NCI-H2171 treated with DMSO at 0.1 percent for 48 hours (cell line): ENCODE data around the gene LAMB4.
"Not testable (repeated sequence)": the region's sequence is repeated elsewhere in the genome, so short reads cannot be mapped to it uniquely, and the experiment has no call there.

Source experiments
- DNase-seq: peaks from one replicate; lab custom pipeline; 2025; lab: John Stamatoyannopoulos, UW

The LAMB4 gene

DNA sequence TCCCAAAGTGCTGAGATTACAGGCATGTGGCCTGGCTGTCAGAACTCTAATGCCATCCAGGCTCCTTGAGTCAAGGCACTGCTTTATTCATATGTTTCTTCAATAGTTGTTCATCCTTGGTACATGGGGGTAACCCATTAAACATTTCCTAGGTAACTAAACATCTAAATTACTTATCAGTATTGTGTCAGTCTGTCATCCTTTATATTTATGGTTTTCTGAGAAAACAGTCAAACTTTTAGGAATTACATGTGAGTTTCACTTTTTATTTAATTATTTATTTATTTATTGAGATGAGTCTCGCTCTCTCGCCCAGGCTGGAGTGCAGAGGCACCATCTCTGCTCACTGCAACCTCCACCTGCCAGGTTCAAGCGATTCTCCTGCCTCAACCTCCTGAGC is 81.7 kb downstream of the LAMB4 start:
- no peak for DNase-seq

- peak; percentile 19 for DNase-seq
These were observed 83.1 kb downstream of the LAMB4 start for GRCh38 chr7:108046952-108047506.

DNA sequence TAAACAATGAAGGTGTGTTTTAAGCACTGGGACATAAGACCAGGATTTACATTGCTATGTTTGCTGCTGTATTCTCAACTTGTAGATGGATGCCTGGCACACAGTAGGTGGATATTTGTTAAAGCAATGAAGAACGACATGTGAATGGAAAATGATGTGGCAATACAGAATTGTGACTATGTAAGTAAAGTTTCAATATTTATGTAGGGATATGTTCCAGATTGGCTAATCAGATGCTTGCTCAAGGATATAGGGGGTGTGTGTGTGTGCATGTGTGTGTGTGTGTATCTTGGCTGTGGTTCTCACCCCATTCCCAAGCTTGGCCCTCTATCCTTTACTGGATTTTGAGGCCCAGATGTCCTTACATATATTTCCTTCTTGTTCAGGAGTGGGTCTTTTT is 84.5 kb downstream of the LAMB4 start:
- DNase-seq = no peak

DNA sequence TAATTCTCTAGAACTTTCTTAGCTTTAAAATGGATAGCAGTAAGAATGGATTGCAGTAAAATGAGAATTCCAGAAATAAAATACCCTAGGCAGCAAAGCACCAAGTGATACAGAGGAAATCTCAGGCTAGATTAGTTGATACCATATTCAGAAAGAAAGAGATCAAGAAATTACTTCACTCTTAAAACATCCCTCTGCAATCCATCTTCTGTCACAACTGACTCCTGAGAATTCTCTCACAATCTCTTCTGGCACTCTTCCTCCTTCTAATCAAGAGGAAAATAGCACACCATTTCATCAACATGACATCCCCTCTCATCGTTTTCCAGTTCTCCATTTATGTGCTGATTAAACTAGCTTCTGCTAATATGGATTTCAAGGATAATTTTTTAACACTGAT is 85.0 kb downstream of the LAMB4 start:
- no peak for DNase-seq

GRCh38 chr7:108044345-108044744 is 85.8 kb downstream of the LAMB4 start:
- no peak for DNase-seq

- DNase-seq = peak; percentile 63
These were observed 91.2 kb downstream of the LAMB4 start for GRCh38 chr7:108038986-108039385.

DNA sequence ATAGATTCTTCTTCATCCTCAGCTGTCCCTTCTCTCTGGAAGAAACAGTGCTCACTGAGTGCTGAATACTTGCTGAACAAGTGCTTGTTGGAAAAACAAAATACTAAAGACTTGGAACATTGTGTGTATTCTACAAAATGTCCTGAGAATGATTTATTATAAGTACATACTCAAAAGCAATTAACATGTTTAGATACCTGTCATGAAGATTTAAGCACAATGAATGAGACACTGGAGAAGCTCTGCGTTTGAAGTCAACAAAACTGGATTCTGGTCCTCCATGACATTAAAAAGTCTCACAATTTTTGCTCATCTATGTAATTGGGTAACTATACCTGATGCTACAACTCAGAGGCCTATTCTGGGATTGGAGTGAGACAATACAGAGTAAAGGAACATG is 92.4 kb downstream of the LAMB4 start:
- DNase-seq = no peak

DNA sequence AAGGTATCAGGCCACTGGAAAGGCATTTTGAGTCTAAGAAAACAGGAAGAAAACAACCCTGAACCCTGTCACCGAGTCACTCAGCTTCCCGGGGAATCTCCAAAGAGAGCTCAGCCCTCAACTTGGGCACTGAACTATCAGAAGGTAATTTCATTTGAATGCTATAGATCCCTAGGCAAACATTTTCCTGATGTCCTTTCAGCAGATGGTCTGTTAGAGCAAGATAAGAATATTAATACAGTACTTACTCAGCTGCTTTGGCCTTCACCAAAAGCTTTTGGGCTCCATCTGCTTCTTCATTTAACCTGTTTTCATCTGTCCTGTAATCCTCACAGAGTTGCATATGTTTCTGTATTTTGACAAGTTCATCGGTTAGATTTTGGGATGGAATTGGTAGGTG is 93.0 kb downstream of the LAMB4 start:
- no peak for DNase-seq

DNA sequence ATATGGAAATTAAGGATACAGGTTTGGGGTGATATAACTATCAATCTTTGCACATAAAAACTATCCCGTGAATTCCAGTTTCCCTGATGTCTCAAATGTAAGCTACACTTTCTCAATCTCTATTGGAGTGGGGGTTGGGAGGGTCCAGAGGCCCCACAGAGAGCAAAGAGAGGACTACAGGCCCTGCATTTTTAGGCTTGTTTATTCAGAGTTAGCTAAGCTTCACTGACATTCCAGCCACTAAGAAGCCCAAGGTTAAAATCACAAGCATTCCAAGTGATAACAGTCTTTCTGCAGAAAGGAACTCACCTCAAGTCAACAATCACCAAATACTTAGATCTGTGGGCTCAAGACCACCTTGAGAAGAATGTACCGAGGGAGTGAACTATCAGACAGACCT is 95.6 kb downstream of the LAMB4 start:
- no peak for DNase-seq

DNA sequence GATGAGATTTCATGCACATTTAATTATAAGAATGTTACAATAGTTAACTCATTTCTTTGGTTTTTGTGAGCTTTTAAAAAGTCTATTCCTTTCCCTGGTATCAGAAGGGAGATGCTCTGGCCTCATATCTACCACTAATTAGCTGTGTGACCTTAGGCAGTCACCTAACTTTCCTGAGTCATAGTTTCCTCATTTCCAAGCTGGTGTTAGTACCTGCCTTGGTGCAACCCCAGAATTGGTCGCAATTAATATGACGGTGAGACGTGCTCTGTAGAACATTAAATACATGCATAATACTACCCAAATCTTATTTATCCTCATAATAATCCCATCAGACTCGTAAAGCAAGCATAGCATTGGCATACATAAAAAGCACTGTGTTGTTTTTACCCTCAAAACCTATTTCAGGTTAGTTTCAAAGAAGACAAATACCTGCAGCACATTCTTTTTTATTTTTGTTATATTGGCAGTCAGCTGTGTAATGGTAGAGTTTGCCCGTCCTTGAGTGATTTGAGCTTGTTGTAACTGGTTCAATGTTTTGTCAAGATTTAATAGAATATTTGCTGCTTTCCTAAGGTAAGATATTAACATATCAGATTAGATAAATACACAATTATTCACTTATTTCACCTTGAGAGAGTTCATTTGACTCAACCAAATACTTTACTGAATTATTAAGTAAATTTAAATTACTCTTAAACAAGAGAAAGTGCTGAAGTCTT is 96.2 kb downstream of the LAMB4 start:
- DNase-seq = no peak

DNA sequence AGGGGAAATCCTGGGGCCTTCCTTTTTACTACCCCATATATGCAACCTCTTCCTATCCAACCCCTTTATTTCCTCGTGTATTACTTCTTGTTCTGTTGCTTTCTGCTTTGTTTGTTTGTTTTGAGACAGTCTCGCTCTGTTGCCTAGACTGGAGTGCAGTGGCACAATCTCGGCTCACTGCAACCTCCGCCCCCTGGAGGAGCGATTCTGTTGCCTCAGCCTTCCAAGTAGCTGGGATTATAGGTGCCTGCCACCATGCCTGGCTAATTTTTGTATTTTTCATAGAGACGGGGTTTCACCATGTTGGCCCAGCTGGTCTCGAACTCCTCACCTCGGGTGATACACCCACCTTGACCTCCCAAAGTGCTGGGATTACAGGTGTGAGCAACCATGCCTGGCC is 96.9 kb downstream of the LAMB4 start:
- DNase-seq = not testable (repeated sequence)

DNA sequence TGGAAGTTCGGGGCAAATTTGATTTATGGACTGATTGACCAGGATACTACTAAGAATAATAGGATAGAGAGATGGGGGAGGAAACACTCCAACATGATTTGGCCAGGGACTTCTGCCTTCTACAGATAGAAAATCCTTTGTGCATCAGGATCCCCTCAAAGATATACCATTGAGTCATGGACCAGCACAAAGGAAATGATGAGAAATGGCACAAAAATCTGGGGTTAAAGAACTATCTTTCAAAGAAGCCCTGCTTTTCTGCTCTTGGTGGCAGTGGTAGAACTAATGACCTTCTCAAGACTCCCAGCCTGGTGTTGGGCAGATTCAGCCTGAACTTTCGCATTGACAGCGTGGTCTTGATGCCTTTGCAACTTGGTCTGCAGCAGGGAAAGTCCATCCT is 99.6 kb downstream of the LAMB4 start:
- no peak for DNase-seq

DNA sequence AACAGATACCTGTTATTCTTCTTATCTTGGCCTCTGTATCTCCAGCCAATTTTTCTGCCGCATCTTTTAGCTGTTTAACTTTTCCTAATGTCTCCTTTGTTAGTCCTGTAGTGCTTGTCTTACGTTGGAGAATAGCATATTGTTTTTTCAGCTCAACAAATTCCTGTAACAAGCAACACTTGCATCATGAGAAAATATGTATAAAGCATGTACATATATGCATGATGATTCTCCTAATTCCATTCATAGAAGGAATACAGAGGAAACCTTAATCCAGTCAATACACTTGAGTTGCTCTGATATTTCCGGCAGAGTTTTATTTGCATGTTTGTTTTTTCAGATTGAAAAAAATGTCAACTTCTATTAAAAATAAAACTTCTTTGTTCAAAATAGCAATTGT is 101.1 kb downstream of the LAMB4 start:
- no peak for DNase-seq

- no peak for DNase-seq
These were observed 102.0 kb downstream of the LAMB4 start for GRCh38 chr7:108028111-108028510.

DNA sequence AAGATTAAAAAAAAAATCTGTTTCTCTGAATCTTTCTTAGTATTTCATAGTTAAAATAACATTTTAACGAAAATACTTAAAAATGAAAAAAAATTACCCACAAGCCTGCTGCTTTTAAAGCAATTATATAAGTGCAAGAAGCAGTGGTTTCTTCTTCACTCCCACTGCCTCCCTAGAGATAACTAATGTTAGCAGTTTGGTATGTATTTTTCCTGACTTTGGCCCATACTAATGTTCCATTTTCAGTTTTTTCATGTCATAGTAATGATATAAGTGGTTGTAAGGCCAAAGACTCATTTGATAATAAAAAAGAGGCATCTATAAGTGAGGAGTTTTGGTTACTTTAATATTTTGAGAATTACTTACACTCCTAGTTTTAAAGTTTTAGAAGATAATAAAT is 102.9 kb downstream of the LAMB4 start:
- no peak for DNase-seq

DNA sequence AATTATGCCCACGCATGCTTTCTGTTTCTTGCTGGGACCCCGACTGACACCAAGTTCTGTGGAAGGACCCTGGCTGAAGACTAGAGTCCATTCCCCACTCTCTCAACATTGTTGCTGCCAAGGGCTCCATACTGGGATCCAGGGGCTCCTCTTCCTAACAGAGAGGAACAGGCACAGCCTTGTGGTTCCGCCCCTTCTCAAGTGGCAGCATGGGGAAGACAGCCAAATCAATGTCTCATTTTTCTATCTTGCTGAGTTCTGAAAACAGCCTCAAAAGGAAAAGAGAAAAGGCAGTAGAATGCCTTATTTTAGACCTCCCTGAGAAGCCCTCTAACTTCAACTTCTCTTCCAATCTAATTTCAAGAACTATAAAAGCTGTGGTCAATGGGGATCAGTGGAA is 103.5 kb downstream of the LAMB4 start:
- peak; percentile 21 for DNase-seq

DNA sequence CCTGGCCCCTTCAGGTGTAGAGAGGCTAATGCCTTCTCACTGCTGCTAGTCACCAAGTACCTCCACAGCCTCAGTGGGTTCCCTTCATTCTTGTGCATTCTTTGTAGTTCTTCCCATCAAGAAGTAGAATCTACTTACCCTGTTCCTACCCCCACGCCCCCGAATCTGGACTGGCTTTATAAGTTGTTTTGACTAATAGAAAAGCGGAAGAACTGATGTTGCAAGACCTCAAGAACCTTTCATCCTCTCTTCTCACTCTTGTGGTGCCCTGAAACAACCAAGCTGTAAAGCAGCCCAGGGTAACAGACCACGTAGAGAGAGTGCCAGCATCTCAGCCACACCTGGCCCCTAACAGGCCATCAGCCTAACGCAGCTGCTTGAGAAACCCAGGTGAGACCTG is 104.0 kb downstream of the LAMB4 start:
- DNase-seq = no peak

GRCh38 chr7:108024538-108024937 is 105.6 kb downstream of the LAMB4 start:
- no peak for DNase-seq

DNA sequence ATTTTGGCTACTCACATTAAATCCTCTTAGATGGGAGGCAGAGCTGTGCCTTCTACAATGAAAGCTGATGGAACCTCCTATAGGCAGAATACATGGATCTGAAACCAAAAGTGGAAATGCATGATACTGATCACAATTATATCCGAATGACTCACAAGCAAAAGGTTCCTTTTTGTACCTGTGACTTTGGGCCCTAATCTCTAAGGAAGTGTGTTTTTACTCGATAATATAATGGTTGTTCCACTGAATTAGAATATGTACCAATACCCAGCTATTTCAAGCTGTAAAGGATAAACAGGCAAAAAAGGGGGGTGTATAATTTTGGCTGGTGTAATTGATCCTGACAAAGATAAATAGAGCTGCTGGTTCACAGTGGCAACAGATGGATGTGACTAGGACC is 109.6 kb downstream of the LAMB4 start:
- DNase-seq = peak; percentile 72

DNA sequence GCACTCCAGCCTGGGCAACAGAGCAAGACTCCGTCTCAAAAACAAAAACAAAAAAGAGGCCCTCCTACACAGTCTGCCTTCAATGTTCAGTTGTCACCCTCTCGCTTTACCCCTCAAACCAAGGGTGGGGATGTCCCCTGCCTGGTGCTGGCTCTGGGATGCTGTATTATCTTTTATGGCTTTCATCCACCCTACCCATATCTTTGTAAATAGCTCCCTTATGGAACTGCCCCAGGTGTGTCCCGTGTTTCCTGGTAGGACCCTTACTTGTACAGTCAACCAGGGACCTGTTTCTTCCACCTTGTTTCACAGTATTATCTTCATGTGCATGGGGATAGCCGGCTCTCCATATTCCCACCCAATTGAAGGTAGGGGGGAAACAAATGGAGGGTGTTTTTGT is 111.5 kb downstream of the LAMB4 start:
- DNase-seq = no peak

DNA sequence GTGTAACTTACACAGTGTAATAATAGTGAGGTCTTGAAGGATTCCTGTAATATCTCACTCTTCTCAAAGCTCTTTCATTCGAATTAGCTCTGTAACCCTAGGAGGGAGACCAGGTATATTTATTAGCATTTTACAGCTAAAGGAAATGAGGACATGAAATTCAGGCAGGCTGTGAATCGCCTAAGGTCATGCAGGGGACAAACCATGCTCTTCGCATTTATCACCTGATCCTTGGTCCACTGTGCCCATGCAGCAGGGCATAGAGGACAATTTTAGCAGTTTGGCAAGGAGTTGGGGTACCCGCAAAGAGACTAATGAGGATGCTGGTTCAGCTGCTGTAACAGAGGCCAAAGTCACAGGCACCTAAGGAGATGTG is 112.4 kb downstream of the LAMB4 start:
- DNase-seq = peak; percentile 42

DNA sequence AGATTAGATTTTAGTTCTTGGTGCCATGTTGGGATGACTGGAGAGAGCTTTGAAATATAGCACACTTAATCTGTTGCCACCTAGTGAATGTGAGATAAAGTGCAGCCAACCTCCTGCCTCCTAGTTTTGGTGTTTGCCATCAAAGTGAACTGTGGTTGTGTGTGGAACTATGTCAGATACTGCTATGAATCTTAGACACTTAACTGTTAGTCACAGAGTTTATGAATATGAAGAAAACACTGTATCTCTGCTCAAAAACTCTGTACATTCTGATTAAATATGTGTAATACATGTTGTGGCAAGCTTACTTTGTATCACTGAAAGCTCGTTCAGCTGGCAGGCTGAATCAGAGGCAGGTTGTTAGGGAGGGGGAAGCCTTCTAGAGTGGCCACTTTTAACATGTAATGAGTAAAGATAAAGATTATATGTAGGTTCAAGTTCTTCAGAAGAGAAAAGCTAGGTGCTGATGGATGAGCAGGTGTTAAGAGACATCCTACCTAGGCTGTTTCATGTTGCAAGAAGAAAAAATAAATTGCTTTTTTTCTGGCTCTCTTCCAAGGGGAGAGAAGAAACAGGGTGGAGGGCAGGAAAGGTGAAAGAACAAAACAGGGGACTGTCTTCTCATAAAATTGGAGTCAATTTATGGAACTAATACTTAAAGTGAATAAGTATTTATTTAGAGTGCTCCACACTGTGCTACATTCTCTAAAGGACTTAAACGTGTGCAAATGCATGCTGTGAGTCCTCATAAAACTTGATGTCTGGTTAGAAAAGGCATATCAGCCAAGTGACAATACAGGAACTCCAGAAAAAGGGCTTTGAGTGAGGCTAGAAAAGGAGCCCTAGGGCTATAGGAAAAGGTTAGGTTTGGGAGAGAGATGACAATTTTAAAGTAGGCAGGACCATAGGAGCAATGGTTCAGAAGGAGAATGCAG is 113.1 kb downstream of the LAMB4 start:
- DNase-seq = peak; percentile 77

GRCh38 chr7:108015740-108016139 is 114.4 kb downstream of the LAMB4 start:
- no peak for DNase-seq
